Smooth muscle cell (in vitro differentiated cells): ENCODE measurements around the gene KIFAP3. TPM values are rescaled to one million over a fixed set of nuclear protein-coding genes. Genes with fewer than 3 reads are reported as not detected.

Experiments used
- DNase-seq: peaks from one replicate; lab custom pipeline; 2025; ENCODE audit not compliant: unreplicated experiment; lab: John Stamatoyannopoulos, UW
- H2AFZ ChIP-seq: fragments of 200-600 bp; sonication (generic); 2 replicates; pipeline ENCODE4 v1.6.0; 2016; ENCODE audit warnings: antibody characterized with exemption, low read depth, mild to moderate bottlenecking
- H3F3A ChIP-seq: fragments of 200-600 bp; sonication (generic); 2 replicates; pipeline ENCODE4 v1.6.0; 2017; ENCODE audit warnings: antibody characterized with exemption, low read depth
- H3K27ac ChIP-seq: fragments of 200-600 bp; sonication (generic); 2 replicates; pipeline ENCODE4 v1.5.1; 2016; ENCODE audit warnings: low read depth, mild to moderate bottlenecking
- H3K27me3 ChIP-seq: fragments of 200-600 bp; sonication (generic); 2 replicates; pipeline ENCODE4 v1.6.1; 2016; ENCODE audit warnings: low read depth, mild to moderate bottlenecking
- H3K36me3 ChIP-seq: fragments of 200-600 bp; sonication (generic); 2 replicates; pipeline ENCODE4 v1.5.1; 2016; ENCODE audit warnings: low read depth
- H3K4me1 ChIP-seq: fragments of 200-600 bp; sonication (generic); 2 replicates; pipeline ENCODE4 v1.5.1; 2016; ENCODE audit warnings: low read depth
- H3K4me2 ChIP-seq: fragments of 200-600 bp; sonication (generic); 2 replicates; pipeline ENCODE4 v1.6.0; 2016; ENCODE audit warnings: mild to moderate bottlenecking
- H3K4me3 ChIP-seq: fragments of 200-600 bp; sonication (generic); 2 replicates; pipeline ENCODE4 v1.5.1; 2016; ENCODE audit warnings: mild to moderate bottlenecking
- H3K79me2 ChIP-seq: fragments of 200-600 bp; sonication (generic); 2 replicates; pipeline ENCODE4 v1.6.0; 2016; ENCODE audit warnings: low read depth, mild to moderate bottlenecking
- H3K9ac ChIP-seq: fragments of 200-600 bp; sonication (generic); 2 replicates; pipeline ENCODE4 v1.6.0; 2016; ENCODE audit warnings: low read depth
- H3K9me3 ChIP-seq: fragments of 200-600 bp; sonication (generic); replicated peaks from 2 replicates; pipeline ENCODE4 v1.5.1; 2016; ENCODE audit warnings: low read depth
- H4K20me1 ChIP-seq: fragments of 200-600 bp; sonication (generic); 2 replicates; pipeline ENCODE4 v1.6.0; 2016; ENCODE audit warnings: low read depth
- CTCF ChIP-seq: fragments of 200-600 bp; sonication (generic); IDR thresholded peaks from 2 replicates; pipeline ENCODE4 v1.5.1; 2017; ENCODE audit warnings: borderline replicate concordance, mild to moderate bottlenecking, antibody characterized with exemption; ENCODE audit not compliant: insufficient read depth, poor library complexity, severe bottlenecking
- WGBS: methylation state at CpG from one replicate; pipeline ENCODE4 v1.1.7; 2016; ENCODE audit warnings: low lambda C conversion rate; 5-methylcytosine and 5-hydroxymethylcytosine counted together
- polyA plus RNA-seq: library from polyadenylated mRNA; unstranded; fragments of >200 nt; fragmentation: Nextera tagmentation; extraction: Ambion mirVana; gene quantifications from 2 replicates; pipeline ENCODE4 v1.2.1, GENCODE V29; 2016
- total RNA-seq: library from RNA; depleted of rRNA; stranded (reverse); fragments of >200 nt; gene quantifications from 2 replicates; pipeline ENCODE4 v1.2.3, GENCODE V29; 2014

The KIFAP3 gene
- total and polyA plus RNA-seq, 2 experiments from 2014 or later = 37.1 to 55.3 TPM

DNA sequence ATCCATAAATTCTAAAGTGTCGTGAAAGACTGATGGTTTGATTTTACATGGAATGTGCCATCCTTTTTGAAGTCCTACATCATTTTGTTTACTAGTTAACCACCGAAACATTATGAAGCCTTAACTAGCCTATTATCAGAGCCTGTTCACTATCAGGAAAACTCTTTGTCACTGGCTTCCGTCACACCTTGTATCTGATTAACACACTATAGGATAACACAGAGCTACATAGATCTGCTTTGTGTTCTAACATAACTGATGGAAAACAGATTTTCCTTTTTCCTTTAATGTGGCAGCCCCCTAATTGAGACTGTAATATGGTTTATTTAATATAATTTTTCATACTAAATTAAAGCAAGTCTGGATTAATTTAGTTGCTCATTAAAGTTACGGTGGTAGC, 106.3 kb downstream of the KIFAP3 start:
- 47% methylated on average over 4 of the region's 4 CpGs for WGBS
- Histone ChIP-seq H3K4me1 (no peaks in the 10 kb centered on the region), H3K9ac (no peak overlapping the region), H3F3A (no peaks in the 10 kb centered on the region), H3K4me3 (no peak overlapping the region), H3K79me2 (no peaks in the 10 kb centered on the region), H3K4me2 (no peak overlapping the region), H3K27me3 (no peaks in the 10 kb centered on the region), H3K36me3 (peaks cover 3% of the 10 kb centered on the region), H4K20me1 (no peaks in the 10 kb centered on the region), H3K9me3 (no peaks in the 10 kb centered on the region), H2AFZ (no peak overlapping the region), H3K27ac (no peak overlapping the region)
- no peak for TF ChIP-seq CTCF
- no peak for DNase-seq

- no peak overlapping the region for H3K27ac ChIP-seq
- no peak overlapping the region for H3K4me3 ChIP-seq
- no peaks in the 10 kb centered on the region for H3K4me1 ChIP-seq
- no peaks in the 10 kb centered on the region for H3K27me3 ChIP-seq
- DNase-seq = no peak
- H3K9me3 ChIP-seq = no peaks in the 10 kb centered on the region
- WGBS = 83% methylated on average over 4 of the region's 4 CpGs
- peaks cover 3% of the 10 kb centered on the region for H3K36me3 ChIP-seq
- H3K4me2 ChIP-seq = no peak overlapping the region
- no peak overlapping the region for H3K9ac ChIP-seq
- H4K20me1 ChIP-seq = no peaks in the 10 kb centered on the region
- H2AFZ ChIP-seq = no peak overlapping the region
- no peak for TF ChIP-seq CTCF
- no peaks in the 10 kb centered on the region for H3K79me2 ChIP-seq
- no peaks in the 10 kb centered on the region for H3F3A ChIP-seq
These were observed 110.3 kb downstream of the KIFAP3 start for GRCh38 chr1:169964206-169964605.

- no peak overlapping the region for H2AFZ ChIP-seq
- H3K27ac ChIP-seq = no peak overlapping the region
- no peaks in the 10 kb centered on the region for H3K27me3 ChIP-seq
- no peak overlapping the region for H3K4me3 ChIP-seq
- no peaks in the 10 kb centered on the region for H4K20me1 ChIP-seq
- no peak for DNase-seq
- H3K4me2 ChIP-seq = no peak overlapping the region
- no peaks in the 10 kb centered on the region for H3K4me1 ChIP-seq
- H3K9me3 ChIP-seq = no peaks in the 10 kb centered on the region
- H3K36me3 ChIP-seq = no peaks in the 10 kb centered on the region
- H3K79me2 ChIP-seq = no peaks in the 10 kb centered on the region
- no peaks in the 10 kb centered on the region for H3F3A ChIP-seq
- H3K9ac ChIP-seq = no peak overlapping the region
- TF ChIP-seq CTCF = no peak
These were observed 114.8 kb downstream of the KIFAP3 start for GRCh38 chr1:169959686-169960085.

DNA sequence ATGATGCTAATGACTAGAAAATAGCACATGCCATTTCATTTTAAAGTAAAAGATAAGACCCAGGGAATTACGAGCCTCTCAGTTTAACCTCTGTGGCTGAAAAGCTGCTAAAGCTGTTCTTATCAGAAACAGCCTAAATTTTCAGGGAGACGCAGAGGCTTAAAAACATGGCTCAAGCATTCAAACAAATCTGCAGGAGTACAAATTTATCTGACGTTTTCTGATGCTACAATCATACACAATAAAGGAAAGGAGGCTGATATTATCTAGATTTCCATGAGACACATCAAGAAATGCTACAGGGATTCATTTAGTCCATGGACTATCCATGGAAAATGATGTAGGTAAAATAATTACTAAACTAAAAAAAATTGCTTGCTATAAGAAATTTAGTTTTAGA, 115.5 kb downstream of the KIFAP3 start:
- Histone ChIP-seq H3K9me3 (no peaks in the 10 kb centered on the region), H3K4me2 (no peak overlapping the region), H3K27ac (no peak overlapping the region), H4K20me1 (no peaks in the 10 kb centered on the region), H3K4me1 (no peaks in the 10 kb centered on the region), H3K9ac (no peak overlapping the region), H3K4me3 (no peak overlapping the region), H3K27me3 (no peaks in the 10 kb centered on the region), H3F3A (no peaks in the 10 kb centered on the region), H3K36me3 (no peaks in the 10 kb centered on the region), H2AFZ (no peak overlapping the region), H3K79me2 (no peaks in the 10 kb centered on the region)
- DNase-seq = no peak
- no peak for TF ChIP-seq CTCF
- 23% methylated on average over 3 of the region's 3 CpGs for WGBS
